NCI-H2196 treated with DMSO at 0.1 percent for 48 hours (cell line): ENCODE results near the gene NOL4L.

Source experiments
- DNase-seq: peaks from one replicate; lab custom pipeline; 2025; ENCODE audit not compliant: unreplicated experiment; lab: John Stamatoyannopoulos, UW

NOL4L gene

GRCh38 chr20:32448306-32449056, 136.7 kb downstream of the NOL4L start:
- DNase-seq, result no peak

GRCh38 chr20:32447136-32448027, 137.8 kb downstream of the NOL4L start:
- no peak for DNase-seq

- DNase-seq, result no peak
Observed at GRCh38 chr20:32446301-32447100, 138.6 kb downstream of the NOL4L start.

- no peak for DNase-seq
Observed at GRCh38 chr20:32445539-32446273, 139.4 kb downstream of the NOL4L start.

GRCh38 chr20:32444474-32445220, 140.5 kb downstream of the NOL4L start:
- no peak for DNase-seq

- no peak for DNase-seq
Observed at GRCh38 chr20:32443386-32443974, 141.7 kb downstream of the NOL4L start.

- DNase-seq, result no peak
Observed at GRCh38 chr20:32442630-32443373, 142.3 kb downstream of the NOL4L start.

- DNase-seq, result no peak
Observed at GRCh38 chr20:32441638-32442037, 143.5 kb downstream of the NOL4L start.

- DNase-seq, result no peak
Observed at GRCh38 chr20:32440758-32441078, 144.4 kb downstream of the NOL4L start.

GRCh38 chr20:32440069-32440757, 144.9 kb downstream of the NOL4L start:
- DNase-seq, result no peak

- DNase-seq, result no peak
Observed at GRCh38 chr20:32439132-32439829, 145.9 kb downstream of the NOL4L start.

- DNase-seq, result no peak
Observed at GRCh38 chr20:32438331-32438858, 146.7 kb downstream of the NOL4L start.

- DNase-seq, result no peak
Observed at GRCh38 chr20:32437391-32438074, 147.6 kb downstream of the NOL4L start.

- no peak for DNase-seq
Observed at GRCh38 chr20:32436968-32437367, 148.2 kb downstream of the NOL4L start.

- no peak for DNase-seq
Observed at GRCh38 chr20:32436142-32436861, 148.8 kb downstream of the NOL4L start.

- DNase-seq, result no peak
Observed at GRCh38 chr20:32435449-32436107, 149.6 kb downstream of the NOL4L start.
